ENCODE measurements around the gene MAST4. TPM values are rescaled to one million over a fixed set of nuclear protein-coding genes. Genes with fewer than 3 reads are reported as not detected.
A peak's percentile ranks its signal among the peaks of the same experiment; 100 is the strongest.

MAST4 gene
- total and polyA plus RNA-seq, 2 donors (not counting 1 experiment from before 2014, with no cell fraction given): 2.5 to 57.1 TPM

- Mint-ChIP-seq H3K27ac (peak overlapping the region; percentile 55), H3K9me3 (ENCODE audit: insufficient read depth) (peaks cover 3% of the 10 kb centered on the region), H3K27me3 (no peaks in the 10 kb centered on the region), H3K4me1 (peaks cover 67% of the 10 kb centered on the region), H3K4me3 (no peak overlapping the region)
- H3K4me1 ChIP-seq (ENCODE audit: control insufficient read depth in 2 of 2, insufficient read depth in 2 of 2, low read length in 2 of 2): peaks cover 69 to 74% of the 10 kb centered on the region in 2 donors
- H3K27me3 ChIP-seq (replicated peaks in 1 of 4; ENCODE audit: control extremely low read depth in 1 of 4, control insufficient read depth in 3 of 4, insufficient read depth in 4 of 4, low read length in 3 of 4): no peaks in the 10 kb centered on the region
- H3K27ac ChIP-seq (ENCODE audit: low read length in 2 of 2): peak overlapping the region in 1 of 2 donors; percentile 54
- no peak overlapping the region for H2AFZ ChIP-seq (ENCODE audit: insufficient read depth, low read depth, low read length, poor library complexity, severe bottlenecking)
- H3K79me2 ChIP-seq (ENCODE audit: control insufficient read depth, insufficient read depth, low read length): peaks cover 94% of the 10 kb centered on the region
- DNase-seq (no peak), ATAC-seq (ENCODE audit: low read depth) (no peak)
- POLR2A ChIA-PET: interaction anchor here (1.8 kb wide), 1 partner anchor 16 kb away, joined by 4 read pairs; no protein-coding TSS in a partner anchor
- TF ChIP-seq EZH2 (IDR thresholded peaks at IDR 0.05; ENCODE audit: borderline replicate concordance, insufficient read depth, low read depth, low read length, poor library complexity, severe bottlenecking) (no peak), CTCF (IDR thresholded peaks at IDR 0.05) (no peak)
- H3K4me3 ChIP-seq (ENCODE audit: control extremely low read depth in 1 of 5, extremely low read depth in 1 of 5, insufficient read depth in 1 of 5, low read depth in 2 of 5, low read length in 4 of 5): no peak overlapping the region
- H3K4me2 ChIP-seq (replicated peaks; ENCODE audit: low read depth, low read length, poor library complexity, severe bottlenecking): peak overlapping the region; percentile 25
- 67% methylated on average over 2 of the region's 6 CpGs for WGBS (ENCODE audit: insufficient coverage)
- H3K9ac ChIP-seq (ENCODE audit: low read length): no peak overlapping the region
- H3K9me3 ChIP-seq (ENCODE audit: control extremely low read depth in 1 of 3, control insufficient read depth in 2 of 3, insufficient read depth in 1 of 3, low read length in 2 of 3): peaks cover 4 to 32% (median 20%) of the 10 kb centered on the region in 3 donors
- H3K36me3 ChIP-seq (replicated peaks in 1 of 2; ENCODE audit: control extremely low read depth in 1 of 2, control insufficient read depth in 1 of 2, extremely low read depth in 1 of 2, insufficient read depth in 2 of 2, low read length in 1 of 2): peaks cover 9 to 89% of the 10 kb centered on the region in 2 experiments
- CTCF ChIA-PET: interaction anchor here (1.1 to 2.7 kb wide), 5 partner anchors 12 to 36 kb away, joined by 3 to 12 read pairs (median 5); no protein-coding TSS in a partner anchor
- intact Hi-C loops (cut with micrococcal nuclease): no loop called here
- peaks cover 50% of the 10 kb centered on the region for H4K20me1 ChIP-seq (ENCODE audit: control insufficient read depth, insufficient read depth, low read length, poor library complexity, severe bottlenecking)
Observed at GRCh38 chr5:67182301-67182790, 586.2 kb downstream of the MAST4 start.

DNA sequence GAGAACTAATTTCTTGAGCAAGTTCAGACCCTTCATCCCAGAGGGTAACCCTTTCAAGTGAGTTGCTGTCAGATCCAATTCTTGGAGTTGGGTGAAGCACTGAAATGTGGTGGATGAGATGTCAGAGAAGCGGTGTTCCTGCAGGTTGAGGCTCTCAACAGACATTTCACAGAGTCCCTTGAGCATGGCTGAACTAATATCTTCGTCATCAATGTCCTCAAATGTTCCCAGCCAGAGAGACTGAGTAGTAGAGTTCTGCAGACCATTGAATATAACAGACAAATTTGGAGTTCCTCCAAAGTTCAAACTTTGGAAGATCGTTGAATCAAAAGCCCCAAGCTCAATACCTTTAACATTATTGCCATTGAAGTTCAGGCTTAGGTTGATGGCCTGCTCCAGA, 587.7 kb downstream of the MAST4 start:
- ATAC-seq (ENCODE audit: low read depth) (no peak), DNase-seq (no peak)
- WGBS (ENCODE audit: insufficient coverage): 100% methylated on average over 1 of the region's 3 CpGs
- Histone ChIP-seq H2AFZ (ENCODE audit: insufficient read depth, low read depth, low read length, poor library complexity, severe bottlenecking) (no peak overlapping the region), H3K9ac (ENCODE audit: low read length) (no peak overlapping the region), H3K27ac (ENCODE audit: low read length in 2 of 2) (peak overlapping the region in 1 of 2 donors; percentile 43), H3K36me3 (replicated peaks in 1 of 2; ENCODE audit: control extremely low read depth in 1 of 2, control insufficient read depth in 1 of 2, extremely low read depth in 1 of 2, insufficient read depth in 2 of 2, low read length in 1 of 2) (peaks cover 9 to 92% of the 10 kb centered on the region in 2 experiments), H3K9me3 (ENCODE audit: control extremely low read depth in 1 of 3, control insufficient read depth in 2 of 3, insufficient read depth in 1 of 3, low read length in 2 of 3) (peaks cover 0 to 23% (median 8%) of the 10 kb centered on the region in 3 donors), H3K27me3 (replicated peaks in 1 of 4; ENCODE audit: control extremely low read depth in 1 of 4, control insufficient read depth in 3 of 4, insufficient read depth in 4 of 4, low read length in 3 of 4) (no peaks in the 10 kb centered on the region), H4K20me1 (ENCODE audit: control insufficient read depth, insufficient read depth, low read length, poor library complexity, severe bottlenecking) (peaks cover 60% of the 10 kb centered on the region), H3K4me3 (ENCODE audit: control extremely low read depth in 1 of 5, extremely low read depth in 1 of 5, insufficient read depth in 1 of 5, low read depth in 2 of 5, low read length in 4 of 5) (no peak overlapping the region), H3K4me2 (replicated peaks; ENCODE audit: low read depth, low read length, poor library complexity, severe bottlenecking) (no peak overlapping the region), H3K4me1 (ENCODE audit: control insufficient read depth in 2 of 2, insufficient read depth in 2 of 2, low read length in 2 of 2) (peaks cover 76 to 80% of the 10 kb centered on the region in 2 donors), H3K79me2 (ENCODE audit: control insufficient read depth, insufficient read depth, low read length) (peaks cover 100% of the 10 kb centered on the region)
- TF ChIP-seq EZH2 (IDR thresholded peaks at IDR 0.05; ENCODE audit: borderline replicate concordance, insufficient read depth, low read depth, low read length, poor library complexity, severe bottlenecking): no peak
- no peak for TF ChIP-seq CTCF (IDR thresholded peaks at IDR 0.05)
- POLR2A ChIA-PET: no interaction called here
- Mint-ChIP-seq H3K4me3 (no peak overlapping the region), H3K27ac (peak overlapping the region; percentile 55), H3K4me1 (peaks cover 74% of the 10 kb centered on the region), H3K27me3 (no peaks in the 10 kb centered on the region), H3K9me3 (ENCODE audit: insufficient read depth) (peaks cover 3% of the 10 kb centered on the region)
- intact Hi-C loops (cut with micrococcal nuclease): no loop called here
- CTCF ChIA-PET: interaction anchor here (1.5 kb wide), 1 partner anchor 18 kb away, joined by 5 read pairs; no protein-coding TSS in a partner anchor

All from B cell (primary cell).